ENCODE results near the gene HECTD1.

The HECTD1 gene

GRCh38 chr14:31159682-31160296 lies 47.8 kb downstream of the HECTD1 start:
- DNase-seq (ENCODE audit: low read depth): no peak
- no peak for TF ChIP-seq MYC (IDR thresholded peaks at IDR 0.05; ENCODE audit: low read depth, low read length)
- no peak for TF ChIP-seq POLR2A (IDR thresholded peaks at IDR 0.05; ENCODE audit: extremely low read depth, insufficient read length)
- no peak for TF ChIP-seq MAX (IDR thresholded peaks at IDR 0.05; ENCODE audit: low read depth, low read length)
- no peak for TF ChIP-seq CTCF (IDR thresholded peaks at IDR 0.05; ENCODE audit: low read depth, low read length)
- no peak overlapping the region for H3K4me3 ChIP-seq (ENCODE audit: low read depth, low read length)

- no peak overlapping the region for H3K4me3 ChIP-seq (ENCODE audit: low read depth, low read length)
These were observed 52.6 kb downstream of the HECTD1 start for GRCh38 chr14:31154956-31155355.

GRCh38 chr14:31142455-31143087 lies 65.0 kb downstream of the HECTD1 start:
- TF ChIP-seq CTCF (IDR thresholded peaks at IDR 0.05; ENCODE audit: low read depth, low read length) (no peak), MAX (IDR thresholded peaks at IDR 0.05; ENCODE audit: low read depth, low read length) (no peak), MYC (IDR thresholded peaks at IDR 0.05; ENCODE audit: low read depth, low read length) (no peak), POLR2A (IDR thresholded peaks at IDR 0.05; ENCODE audit: extremely low read depth, insufficient read length) (no peak)
- no peak for DNase-seq (ENCODE audit: low read depth)
- H3K4me3 ChIP-seq (ENCODE audit: low read depth, low read length): no peak overlapping the region

More at GRCh38 chr14:31154956-31155355, 52.6 kb downstream of the HECTD1 start:
- no peak for TF ChIP-seq CTCF (IDR thresholded peaks at IDR 0.05; ENCODE audit: low read depth, low read length)
- TF ChIP-seq MAX (IDR thresholded peaks at IDR 0.05; ENCODE audit: low read depth, low read length): no peak
- no peak for TF ChIP-seq MYC (IDR thresholded peaks at IDR 0.05; ENCODE audit: low read depth, low read length)
- no peak for TF ChIP-seq POLR2A (IDR thresholded peaks at IDR 0.05; ENCODE audit: extremely low read depth, insufficient read length)
- no peak for DNase-seq (ENCODE audit: low read depth)

- DNase-seq (ENCODE audit: low read depth): no peak
- TF ChIP-seq MYC (IDR thresholded peaks at IDR 0.05; ENCODE audit: low read depth, low read length): no peak
- no peak for TF ChIP-seq CTCF (IDR thresholded peaks at IDR 0.05; ENCODE audit: low read depth, low read length)
- no peak for TF ChIP-seq POLR2A (IDR thresholded peaks at IDR 0.05; ENCODE audit: extremely low read depth, insufficient read length)
- no peak for TF ChIP-seq MAX (IDR thresholded peaks at IDR 0.05; ENCODE audit: low read depth, low read length)
- H3K4me3 ChIP-seq (ENCODE audit: low read depth, low read length): no peak overlapping the region
These were observed 68.2 kb downstream of the HECTD1 start for GRCh38 chr14:31139301-31139847.

GRCh38 chr14:31138301-31138700 lies 69.3 kb downstream of the HECTD1 start:
- TF ChIP-seq POLR2A (IDR thresholded peaks at IDR 0.05; ENCODE audit: extremely low read depth, insufficient read length) (no peak), MAX (IDR thresholded peaks at IDR 0.05; ENCODE audit: low read depth, low read length) (no peak), MYC (IDR thresholded peaks at IDR 0.05; ENCODE audit: low read depth, low read length) (no peak), CTCF (IDR thresholded peaks at IDR 0.05; ENCODE audit: low read depth, low read length) (no peak)
- no peak overlapping the region for H3K4me3 ChIP-seq (ENCODE audit: low read depth, low read length)
- DNase-seq (ENCODE audit: low read depth): no peak

Measured in NB4 (cell line).